Stimulated activated CD4-positive, alpha-beta T cell treated with anti-CD3 and anti-CD28 coated beads, Interleukin-1b, Interleukin-23, amount 100 ng/mL, for 1 hour (primary cell): ENCODE data around the gene PTPRN2.

Experiments
- DNase-seq, 2 donors: peaks; one replicate each; pipeline ENCODE4 v3.0.0-alpha.2; 2020; ENCODE audit warnings: low read depth in 2 of 2

PTPRN2 gene

DNA sequence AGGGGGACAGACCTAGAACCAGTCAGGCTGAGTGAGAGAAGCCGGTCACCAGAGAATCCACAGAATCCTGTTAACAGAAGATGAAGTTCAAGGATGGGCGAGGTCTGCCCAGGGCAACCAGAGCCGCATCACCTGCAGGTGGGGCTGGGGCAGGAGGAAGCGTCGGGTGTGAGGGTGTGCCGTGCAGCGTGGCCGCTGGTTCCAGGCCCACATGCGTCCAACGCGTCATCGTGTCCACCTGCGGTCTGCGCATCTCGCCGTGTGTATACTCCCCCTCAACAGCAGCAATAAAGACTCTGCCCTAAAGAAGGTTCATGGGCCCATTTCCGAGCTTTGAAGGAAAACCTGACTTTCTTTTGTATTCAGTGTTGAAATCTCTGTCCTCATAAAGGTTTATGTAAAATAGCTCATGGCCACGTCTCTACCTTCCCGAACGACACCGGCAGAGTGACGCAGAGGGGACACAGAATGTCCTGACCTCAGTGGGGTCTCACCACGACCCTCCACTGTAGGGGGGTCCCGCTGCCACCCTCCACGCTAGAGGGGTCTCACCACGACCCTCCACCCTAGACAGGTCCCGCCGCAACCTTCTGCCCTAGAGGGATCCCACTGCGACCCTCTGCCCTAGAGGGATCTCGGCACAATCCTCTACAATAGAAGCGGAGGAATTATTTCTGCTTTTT is 446.9 kb downstream of the PTPRN2 start:
- no peak for DNase-seq

DNA sequence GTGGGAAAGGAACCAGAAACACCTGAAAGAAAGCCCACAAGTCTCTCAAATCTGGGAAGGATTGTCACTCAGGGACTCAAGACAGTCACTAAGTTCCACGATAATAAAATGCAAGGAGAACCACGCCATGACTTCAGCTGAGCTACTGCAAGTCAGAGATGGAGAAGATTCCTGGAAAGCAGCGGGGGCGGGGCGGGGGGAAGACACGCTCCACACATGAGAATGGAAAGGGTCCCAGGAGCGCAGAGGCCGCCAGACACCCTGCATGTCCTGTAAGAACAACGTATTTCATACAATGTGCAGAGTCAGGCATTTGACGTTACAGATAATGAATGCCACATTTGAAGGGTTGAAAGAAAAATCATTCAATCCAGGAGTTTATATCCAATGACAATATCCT is 448.1 kb downstream of the PTPRN2 start:
- DNase-seq, result no peak

DNA sequence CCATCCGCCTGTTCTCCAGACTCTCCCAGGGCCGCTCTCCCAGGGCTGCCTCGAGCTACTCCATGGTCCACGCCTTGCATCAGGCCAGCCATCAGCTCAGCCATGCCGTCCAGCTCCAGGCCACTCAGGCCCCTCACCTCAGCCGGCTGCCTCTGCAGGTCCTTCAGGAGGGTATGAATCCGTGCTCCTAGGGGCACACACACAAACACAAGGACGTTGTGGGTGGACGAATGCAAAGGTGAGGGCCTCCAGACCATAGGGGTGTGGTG is 449.4 kb downstream of the PTPRN2 start:
- DNase-seq, result no peak

DNA sequence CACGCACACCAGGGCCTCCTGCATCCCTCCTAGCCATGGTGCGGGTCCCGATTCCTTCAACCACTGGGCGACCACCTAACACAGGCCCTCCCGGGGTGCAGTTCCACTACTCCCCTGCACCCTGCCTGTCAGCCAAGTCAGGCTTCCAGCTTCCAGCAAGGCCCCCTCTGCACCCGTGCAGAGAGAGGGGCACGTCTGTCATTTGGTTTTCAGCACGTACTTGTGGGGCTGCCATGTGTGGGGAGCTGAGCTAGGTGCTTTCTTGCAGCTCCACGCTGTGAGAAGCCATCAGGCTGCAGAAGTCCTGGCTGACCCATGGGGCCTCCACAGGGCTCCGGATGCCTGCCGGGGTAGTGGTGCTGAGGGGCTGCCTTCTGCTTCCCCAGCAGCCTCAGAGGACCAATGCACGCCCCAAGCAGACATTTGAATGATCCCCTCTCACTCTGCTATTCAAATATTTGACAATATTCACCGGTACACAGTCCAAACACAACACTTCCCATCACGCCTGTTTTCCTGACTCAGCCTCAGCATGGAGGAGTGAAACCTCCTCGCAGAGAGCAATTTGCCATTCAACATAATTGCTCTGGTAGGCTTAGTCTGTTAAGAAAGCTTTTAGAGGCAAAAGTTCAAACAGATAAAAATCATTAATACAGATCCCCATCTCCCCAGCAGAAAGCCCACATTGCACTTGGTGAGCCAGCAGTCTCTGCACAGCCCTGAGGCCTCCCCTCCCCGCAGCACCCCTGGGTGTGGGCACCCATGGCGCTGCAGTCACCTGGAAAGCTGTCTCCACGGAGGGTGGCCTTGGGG is 449.9 kb downstream of the PTPRN2 start:
- DNase-seq, result no peak

DNA sequence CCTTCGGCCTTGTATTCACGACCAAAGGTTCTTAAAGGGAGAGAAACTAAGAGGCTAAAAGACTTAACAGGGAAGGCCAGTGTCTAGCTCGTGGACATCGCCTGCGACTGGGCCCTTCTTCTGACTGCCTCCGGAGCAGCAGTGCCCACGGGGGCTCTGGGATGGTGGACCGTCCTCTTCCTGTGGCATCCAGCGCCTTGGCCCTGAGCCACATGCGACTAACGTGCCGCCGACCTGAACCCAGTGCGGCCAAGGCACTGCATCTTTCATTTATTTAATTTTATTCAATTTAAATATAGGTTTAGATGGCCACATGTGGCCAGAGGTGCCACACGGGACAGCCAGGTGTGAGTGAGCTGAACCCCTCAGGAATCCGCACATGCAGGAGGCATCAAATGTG is 451.7 kb downstream of the PTPRN2 start:
- no peak for DNase-seq

- DNase-seq, result no peak
Measured at GRCh38 chr7:158134824-158135223, 452.8 kb downstream of the PTPRN2 start.

- no peak for DNase-seq
Measured at GRCh38 chr7:158133515-158134271, 453.9 kb downstream of the PTPRN2 start.

- DNase-seq, result no peak
Measured at GRCh38 chr7:158133057-158133456, 454.6 kb downstream of the PTPRN2 start.

DNA sequence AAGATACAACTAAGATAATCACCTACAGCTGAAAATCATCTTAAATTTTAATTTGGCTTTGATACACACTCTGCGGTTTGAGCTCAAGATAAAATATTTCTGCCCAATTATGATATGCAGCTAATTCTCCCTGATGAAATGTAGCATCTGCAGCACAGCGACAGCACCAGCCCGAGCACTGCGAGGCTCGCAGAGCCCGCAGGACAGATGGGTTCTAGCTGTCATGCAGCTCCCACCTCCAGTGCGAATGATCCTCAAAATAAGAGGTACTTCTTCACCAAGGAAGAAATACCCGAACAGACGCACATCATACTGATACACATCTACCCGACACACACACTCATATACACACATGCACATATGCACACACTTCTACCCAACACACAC is 457.6 kb downstream of the PTPRN2 start:
- DNase-seq, result no peak

- DNase-seq, result no peak
Measured at GRCh38 chr7:158129037-158130022, 458.3 kb downstream of the PTPRN2 start.

GRCh38 chr7:158128572-158128971 is 459.1 kb downstream of the PTPRN2 start:
- DNase-seq, result no peak

- no peak for DNase-seq
Measured at GRCh38 chr7:158127241-158127640, 460.4 kb downstream of the PTPRN2 start.

DNA sequence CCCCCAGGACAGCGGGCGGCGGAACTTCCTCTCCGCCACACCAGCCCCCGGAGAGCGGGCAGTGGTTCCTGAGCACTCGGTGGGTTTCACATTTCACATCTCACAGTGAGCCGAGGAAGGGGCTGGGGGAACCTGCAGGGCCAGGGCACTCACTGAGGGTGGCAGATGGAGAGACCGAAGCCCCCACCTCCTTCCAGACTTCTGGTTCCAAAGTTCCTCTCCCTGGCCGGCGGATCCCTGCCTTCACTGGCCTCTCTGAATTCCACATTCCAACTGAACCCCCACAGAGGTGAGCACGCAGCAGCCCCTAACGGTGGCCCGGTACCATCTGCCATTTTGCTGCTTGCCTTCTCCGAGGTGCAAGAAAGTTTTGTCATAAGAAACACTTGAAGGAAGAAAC is 461.0 kb downstream of the PTPRN2 start:
- no peak for DNase-seq

GRCh38 chr7:158125721-158126120 is 461.9 kb downstream of the PTPRN2 start:
- DNase-seq, result no peak

- no peak for DNase-seq
Measured at GRCh38 chr7:158125091-158125490, 462.5 kb downstream of the PTPRN2 start.

DNA sequence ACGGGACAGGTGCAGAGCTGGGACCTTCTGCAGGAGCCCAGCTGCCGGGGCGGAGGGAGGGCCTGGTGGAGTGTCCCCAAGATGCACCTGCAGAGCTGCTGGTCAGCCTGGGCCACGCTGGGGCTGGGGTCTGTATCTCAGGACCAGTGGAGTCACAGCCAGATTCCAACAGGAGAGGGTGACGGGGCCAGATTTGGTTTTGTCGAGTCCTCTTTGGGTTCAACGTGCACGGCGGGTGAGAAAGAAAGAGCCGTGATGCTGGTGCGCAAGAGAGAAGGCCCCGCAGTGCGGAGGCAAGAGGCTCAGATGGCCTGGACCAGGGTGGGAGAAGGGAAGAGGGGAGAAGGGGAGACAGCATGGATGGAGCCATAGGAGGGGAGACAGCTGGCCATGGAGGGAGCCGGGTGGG is 462.9 kb downstream of the PTPRN2 start:
- DNase-seq, result no peak

DNA sequence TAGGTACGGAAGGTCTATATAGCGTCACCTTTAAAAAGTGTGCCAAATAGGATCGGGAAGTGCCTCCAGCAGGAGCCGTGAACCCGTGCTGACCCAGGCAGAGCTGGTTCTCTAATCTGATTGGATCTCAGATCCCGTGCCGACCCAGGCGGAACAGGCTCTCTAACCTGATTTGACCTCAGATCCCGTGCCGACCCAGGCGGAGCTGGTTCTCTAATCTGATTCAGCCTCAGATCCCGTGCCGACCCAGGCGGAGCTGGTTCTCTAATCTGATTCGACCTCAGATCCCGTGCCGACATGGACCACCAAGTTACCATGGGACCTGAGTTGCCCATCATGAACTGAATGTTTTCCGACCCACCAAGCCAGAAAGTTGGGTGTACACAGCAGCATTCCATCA is 463.9 kb downstream of the PTPRN2 start:
- no peak for DNase-seq

DNA sequence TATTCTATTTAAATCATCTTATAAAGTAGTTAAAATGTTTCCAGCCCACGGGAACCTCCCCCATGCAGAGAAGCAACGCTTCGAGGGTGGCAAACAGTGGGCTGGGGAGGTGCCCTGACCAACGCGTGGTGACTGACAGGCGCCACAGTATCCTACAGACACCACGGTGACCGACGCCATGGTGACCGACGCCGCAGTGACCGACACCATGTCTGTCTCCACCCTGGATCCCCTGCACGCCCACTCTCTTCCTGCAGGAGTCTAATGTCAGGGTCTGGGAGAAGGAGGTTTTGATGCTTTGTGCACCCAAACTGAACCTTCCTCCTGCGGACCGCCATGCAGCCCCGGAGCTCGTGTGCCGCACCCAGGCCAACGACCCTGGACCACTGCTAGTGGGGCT is 464.4 kb downstream of the PTPRN2 start:
- DNase-seq, result no peak

DNA sequence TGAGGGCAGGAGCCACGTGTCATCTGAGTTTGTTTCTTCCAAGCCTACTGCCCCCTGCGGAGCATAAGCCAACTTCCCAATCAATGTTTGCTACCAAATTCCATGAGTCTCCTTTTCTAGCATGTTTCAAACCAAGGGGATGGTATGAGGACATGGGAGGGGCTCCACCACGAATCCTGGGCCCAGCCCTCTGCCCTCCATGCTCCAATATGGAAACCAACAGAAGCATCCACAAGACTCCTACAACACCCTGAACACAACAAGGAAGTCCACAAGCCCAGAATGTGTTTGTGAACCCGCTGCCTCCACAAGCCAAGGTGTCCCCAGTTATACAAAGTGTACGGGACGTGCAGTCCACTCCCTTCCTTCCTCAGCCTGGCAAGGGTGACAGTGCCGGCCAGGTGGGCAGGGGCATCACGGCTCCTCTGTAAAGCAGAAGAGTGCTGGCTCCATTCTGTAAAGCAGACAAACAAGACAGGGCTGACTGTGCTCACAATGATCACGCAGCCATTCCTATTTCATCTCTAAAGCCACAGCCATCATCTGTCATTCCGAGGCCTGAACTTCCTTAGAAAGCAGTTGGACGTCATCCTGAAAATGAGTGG is 466.1 kb downstream of the PTPRN2 start:
- DNase-seq, result no peak

DNA sequence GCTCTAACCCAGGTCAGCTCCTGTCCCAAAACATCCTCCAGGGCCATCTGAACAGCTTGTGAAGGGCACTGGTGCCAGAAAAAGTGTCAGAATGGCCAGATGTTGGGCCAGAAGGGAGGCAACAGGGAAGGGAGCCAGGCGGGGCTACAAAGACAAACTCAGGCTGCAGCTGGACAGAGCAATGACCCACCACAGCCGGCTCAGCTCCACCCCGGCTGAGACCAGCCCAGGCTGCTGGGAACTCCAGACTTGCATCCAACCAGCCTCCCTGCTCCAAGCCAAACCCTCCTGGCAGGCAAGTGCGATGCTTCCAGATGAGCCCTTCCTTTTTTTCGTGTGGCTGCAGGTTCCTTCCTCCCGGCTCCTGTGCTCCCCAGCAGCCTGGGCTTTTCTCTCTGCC is 466.9 kb downstream of the PTPRN2 start:
- DNase-seq, result no peak

- no peak for DNase-seq
Measured at GRCh38 chr7:158120316-158120715, 467.3 kb downstream of the PTPRN2 start.
